ENCODE results near the gene YOD1. TPM values are rescaled to one million over a fixed set of nuclear protein-coding genes. Genes with fewer than 3 reads are reported as not detected.

The YOD1 gene
- total and polyA plus RNA-seq, 10 of the 15 experiments (the other 5 are each of a cell fraction or from before 2014, with no cell fraction given): 2.1 to 7.9 (median 5.0) TPM

- TF ChIP-seq ZBTB40 (IDR thresholded peaks at IDR 0.05; ENCODE audit: borderline replicate concordance): no peak
- TF ChIP-seq, protein P1, sequence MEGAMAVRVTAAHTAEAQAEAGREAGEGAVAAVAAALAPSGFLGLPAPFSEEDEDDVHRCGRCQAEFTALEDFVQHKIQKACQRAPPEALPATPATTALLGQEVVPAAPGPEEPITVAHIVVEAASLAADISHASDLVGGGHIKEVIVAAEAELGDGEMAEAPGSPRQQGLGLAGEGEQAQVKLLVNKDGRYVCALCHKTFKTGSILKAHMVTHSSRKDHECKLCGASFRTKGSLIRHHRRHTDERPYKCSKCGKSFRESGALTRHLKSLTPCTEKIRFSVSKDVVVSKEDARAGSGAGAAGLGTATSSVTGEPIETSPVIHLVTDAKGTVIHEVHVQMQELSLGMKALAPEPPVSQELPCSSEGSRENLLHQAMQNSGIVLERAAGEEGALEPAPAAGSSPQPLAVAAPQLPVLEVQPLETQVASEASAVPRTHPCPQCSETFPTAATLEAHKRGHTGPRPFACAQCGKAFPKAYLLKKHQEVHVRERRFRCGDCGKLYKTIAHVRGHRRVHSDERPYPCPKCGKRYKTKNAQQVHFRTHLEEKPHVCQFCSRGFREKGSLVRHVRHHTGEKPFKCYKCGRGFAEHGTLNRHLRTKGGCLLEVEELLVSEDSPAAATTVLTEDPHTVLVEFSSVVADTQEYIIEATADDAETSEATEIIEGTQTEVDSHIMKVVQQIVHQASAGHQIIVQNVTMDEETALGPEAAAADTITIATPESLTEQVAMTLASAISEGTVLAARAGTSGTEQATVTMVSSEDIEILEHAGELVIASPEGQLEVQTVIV (IDR thresholded peaks at IDR 0.05; ENCODE audit: borderline replicate concordance, partially characterized antibody): no peak
- no peak for TF ChIP-seq ZNF274 (IDR thresholded peaks at IDR 0.05; ENCODE audit: insufficient read depth, insufficient read length)
- no peak for TF ChIP-seq GABPA (IDR thresholded peaks at IDR 0.05; ENCODE audit: low read depth)
- TF ChIP-seq STAT1 (conservative IDR thresholded peaks at IDR 0.05): no peak
- TF ChIP-seq MYC (IDR thresholded peaks at IDR 0.05; ENCODE audit: insufficient read depth, insufficient read length, insufficient replicate concordance, low read length, severe bottlenecking): no peak
- TF ChIP-seq RAD21 (IDR thresholded peaks at IDR 0.05; ENCODE audit: insufficient read depth, low read depth, low read length): no peak
- TF ChIP-seq ATF2 (IDR thresholded peaks at IDR 0.05; ENCODE audit: low read length): no peak
- no peak for TF ChIP-seq BCL3 (IDR thresholded peaks at IDR 0.05; ENCODE audit: borderline replicate concordance, insufficient read depth, low read depth, low read length, poor library complexity, severe bottlenecking)
- TF ChIP-seq EGR1 (IDR thresholded peaks at IDR 0.05; ENCODE audit: borderline replicate concordance in 1 of 2, low read depth in 2 of 2, low read length in 2 of 2): no peak
- no peak for TF ChIP-seq IKZF2 (IDR thresholded peaks at IDR 0.05)
- TF ChIP-seq MTA3 (IDR thresholded peaks at IDR 0.05; ENCODE audit: borderline replicate concordance, low read length): no peak
Measured at GRCh38 chr1:207019661-207020060, 31.3 kb downstream of the YOD1 start (continued).
